Astrocyte of the spinal cord (primary cell): Measurements from ENCODE around the gene RHOJ.

Experiments used
- DNase-seq: peaks from one replicate; pipeline ENCODE4 v3.0.0; 2011; ENCODE audit warnings: low read depth, low spot score
- H3K4me3 ChIP-seq: 2 replicates; pipeline ENCODE4 v1.5.1; 2011; ENCODE audit warnings: low read depth, mild to moderate bottlenecking, low read length, moderate library complexity
- CTCF ChIP-seq: IDR thresholded peaks from 2 replicates; pipeline ENCODE4 v1.5.1; 2012; ENCODE audit warnings: low read depth, mild to moderate bottlenecking, low read length, inconsistent platforms
- in situ Hi-C: cut with HindIII; loops from 2 replicates; pipeline ENCODE4 v1.10.0; 2017; ENCODE audit warnings: low sequenced_read_pairs

RHOJ gene

GRCh38 chr14:63342371-63342770 lies 138.1 kb downstream of the RHOJ start:
- DNase-seq = no peak
- H3K4me3 ChIP-seq = no peak overlapping the region
- in situ Hi-C loops = no loop called here
- TF ChIP-seq CTCF = no peak
